Astrocyte of the cerebellum (primary cell): ENCODE measurements around the gene COTL1.

ENCODE experiments used
- DNase-seq: peaks from one replicate; pipeline ENCODE4 v3.0.0-alpha.2; 2011; ENCODE audit warnings: low read depth
- H3K4me3 ChIP-seq: 2 replicates; pipeline ENCODE4 v1.5.1; 2011; ENCODE audit warnings: mild to moderate bottlenecking, low read depth, low read length, moderate library complexity
- in situ Hi-C: cut with HindIII; loops from 2 replicates; pipeline ENCODE4 v1.10.0; 2017; ENCODE audit warnings: low sequenced_read_pairs
- TF ChIP-seq, protein P1 (sequence below): IDR thresholded peaks from 2 replicates; pipeline ENCODE4 v1.5.1; 2012; ENCODE audit warnings: low read length, low read depth, moderate library complexity, mild to moderate bottlenecking; ENCODE audit errors: missing control alignments

The COTL1 gene

GRCh38 chr16:84610376-84610775 lies 7.5 kb downstream of the COTL1 start:
- in situ Hi-C loops: loop anchor here (5.0 kb wide), 1 partner anchor 82 kb away; no protein-coding TSS in a partner anchor
- DNase-seq: no peak
- H3K4me3 ChIP-seq: no peak overlapping the region
- TF ChIP-seq, protein P1, sequence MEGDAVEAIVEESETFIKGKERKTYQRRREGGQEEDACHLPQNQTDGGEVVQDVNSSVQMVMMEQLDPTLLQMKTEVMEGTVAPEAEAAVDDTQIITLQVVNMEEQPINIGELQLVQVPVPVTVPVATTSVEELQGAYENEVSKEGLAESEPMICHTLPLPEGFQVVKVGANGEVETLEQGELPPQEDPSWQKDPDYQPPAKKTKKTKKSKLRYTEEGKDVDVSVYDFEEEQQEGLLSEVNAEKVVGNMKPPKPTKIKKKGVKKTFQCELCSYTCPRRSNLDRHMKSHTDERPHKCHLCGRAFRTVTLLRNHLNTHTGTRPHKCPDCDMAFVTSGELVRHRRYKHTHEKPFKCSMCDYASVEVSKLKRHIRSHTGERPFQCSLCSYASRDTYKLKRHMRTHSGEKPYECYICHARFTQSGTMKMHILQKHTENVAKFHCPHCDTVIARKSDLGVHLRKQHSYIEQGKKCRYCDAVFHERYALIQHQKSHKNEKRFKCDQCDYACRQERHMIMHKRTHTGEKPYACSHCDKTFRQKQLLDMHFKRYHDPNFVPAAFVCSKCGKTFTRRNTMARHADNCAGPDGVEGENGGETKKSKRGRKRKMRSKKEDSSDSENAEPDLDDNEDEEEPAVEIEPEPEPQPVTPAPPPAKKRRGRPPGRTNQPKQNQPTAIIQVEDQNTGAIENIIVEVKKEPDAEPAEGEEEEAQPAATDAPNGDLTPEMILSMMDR: no peak

DNA sequence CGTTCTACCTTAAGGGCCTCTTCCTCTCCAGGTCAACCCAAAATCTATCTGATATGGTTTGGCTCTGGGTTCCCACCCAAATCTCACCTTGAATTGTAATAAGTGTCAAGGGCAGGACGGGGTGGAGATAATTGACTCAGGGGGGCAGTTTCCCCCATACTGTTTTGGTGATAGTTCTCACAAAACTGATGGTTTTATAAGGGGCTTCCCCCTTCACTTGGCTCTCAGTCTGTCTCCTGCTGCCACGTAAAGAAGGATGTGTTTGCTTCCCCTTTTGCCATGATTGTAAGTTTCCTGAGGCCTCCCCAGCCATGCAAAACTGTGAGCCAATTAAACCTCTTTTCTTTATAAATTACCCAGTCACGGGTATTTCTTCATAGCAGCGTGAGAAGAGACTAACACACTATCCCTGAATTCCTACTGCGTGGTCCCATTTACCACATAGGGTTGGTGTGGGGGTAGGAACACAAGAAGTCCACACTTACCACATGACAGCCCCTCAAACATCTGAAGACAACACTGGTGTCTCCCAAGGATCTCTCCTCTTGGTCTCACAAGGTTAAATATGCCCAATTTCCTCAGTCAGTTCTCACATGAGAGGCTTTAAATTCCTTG lies 8.2 kb downstream of the COTL1 start:
- in situ Hi-C loops: loop anchor here (5.0 kb wide), 1 partner anchor 83 kb away; no protein-coding TSS in a partner anchor
- no peak for DNase-seq
- TF ChIP-seq, protein P1: no peak
- no peak overlapping the region for H3K4me3 ChIP-seq

- in situ Hi-C loops: no loop called here
- DNase-seq: no peak
- H3K4me3 ChIP-seq: no peak overlapping the region
- TF ChIP-seq, protein P1: no peak
Observed at GRCh38 chr16:84608282-84608681, 9.6 kb downstream of the COTL1 start.

DNA sequence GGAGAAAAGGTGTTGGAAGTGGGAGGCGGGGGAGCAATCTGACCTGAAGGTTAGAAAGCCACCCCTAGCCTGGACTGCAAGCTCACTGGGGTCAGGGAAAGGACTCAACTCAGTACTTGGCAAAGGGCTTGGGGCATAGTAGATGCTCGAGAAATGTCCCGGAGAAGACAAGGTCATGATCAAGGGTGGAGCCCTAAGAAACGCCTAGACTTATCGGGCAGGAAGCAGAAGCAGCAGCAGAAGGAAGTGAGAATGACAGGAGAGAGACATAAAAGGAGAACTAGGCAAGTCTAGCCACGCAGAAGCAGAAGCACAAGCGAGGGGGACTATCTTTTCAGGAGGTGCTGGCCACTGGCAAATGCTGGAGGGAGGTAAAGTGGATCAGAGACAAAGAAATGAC lies 10.2 kb downstream of the COTL1 start:
- H3K4me3 ChIP-seq: no peak overlapping the region
- in situ Hi-C loops: no loop called here
- TF ChIP-seq, protein P1: no peak
- DNase-seq: no peak

GRCh38 chr16:84607061-84607460 lies 10.8 kb downstream of the COTL1 start:
- DNase-seq: no peak
- in situ Hi-C loops: no loop called here
- TF ChIP-seq, protein P1: no peak
- no peak overlapping the region for H3K4me3 ChIP-seq

- TF ChIP-seq, protein P1: no peak
- in situ Hi-C loops: no loop called here
- no peak for DNase-seq
- H3K4me3 ChIP-seq: no peak overlapping the region
Observed at GRCh38 chr16:84606081-84606875, 11.6 kb downstream of the COTL1 start.
